HPDE6-E6E7 (cell line): ENCODE data around the gene GNMT.
"Not testable (repeated sequence)": the region's sequence is repeated elsewhere in the genome, so short reads cannot be mapped to it uniquely, and the experiment has no call there.

Experiments
- DNase-seq: peaks from one replicate; pipeline ENCODE4 v3.0.0; 2011; ENCODE audit warnings: missing footprints; ENCODE audit errors: extremely low spot score

GNMT gene

GRCh38 chr6:42974919-42975505 lies 14.5 kb downstream of the GNMT start:
- no peak for DNase-seq

- no peak for DNase-seq
Measured at GRCh38 chr6:42978487-42978838, 17.9 kb downstream of the GNMT start.

- DNase-seq, result peak; percentile 82
Measured at GRCh38 chr6:42978839-42979522, 18.4 kb downstream of the GNMT start, which contains the start of gene PEX6. Gene PEX6, minus strand, starts transcription at chr6:42979181. Its CDS starts 31 bp downstream, at chr6:42979150.

- DNase-seq, result peak; percentile 81
Measured at GRCh38 chr6:42979523-42980177, 19.1 kb downstream of the GNMT start.

- no peak for DNase-seq
Measured at GRCh38 chr6:42981836-42982235, 21.3 kb downstream of the GNMT start.

GRCh38 chr6:42984001-42984923 lies 23.7 kb downstream of the GNMT start, which contains the start of gene PPP2R5D:
Gene PPP2R5D, plus strand, starts transcription at chr6:42984570. Its CDS starts 108 bp downstream, at chr6:42984678.
- peak; percentile 98 for DNase-seq

GRCh38 chr6:42984924-42985475 lies 24.4 kb downstream of the GNMT start:
- no peak for DNase-seq

- no peak for DNase-seq
Measured at GRCh38 chr6:42987533-42988451, 27.2 kb downstream of the GNMT start.

GRCh38 chr6:42988486-42989020 lies 28.0 kb downstream of the GNMT start:
- DNase-seq, result no peak

GRCh38 chr6:42989923-42990322 lies 29.4 kb downstream of the GNMT start:
- DNase-seq, result no peak

GRCh38 chr6:42993445-42993844 lies 32.9 kb downstream of the GNMT start:
- DNase-seq, result no peak

GRCh38 chr6:42996513-42996912 lies 36.0 kb downstream of the GNMT start:
- no peak for DNase-seq

- not testable (repeated sequence) for DNase-seq
Measured at GRCh38 chr6:42998205-42998604, 37.7 kb downstream of the GNMT start.

- no peak for DNase-seq
Measured at GRCh38 chr6:43001843-43002242, 41.3 kb downstream of the GNMT start.

- DNase-seq, result no peak
Measured at GRCh38 chr6:43005844-43006243, 45.3 kb downstream of the GNMT start.

- DNase-seq, result no peak
Measured at GRCh38 chr6:43006251-43006650, 45.7 kb downstream of the GNMT start.

GRCh38 chr6:43007126-43007525 lies 46.6 kb downstream of the GNMT start:
- DNase-seq, result no peak

- DNase-seq, result no peak
Measured at GRCh38 chr6:43009124-43009523, 48.6 kb downstream of the GNMT start.

GRCh38 chr6:43011207-43011606 lies 50.7 kb downstream of the GNMT start:
- DNase-seq, result no peak

- no peak for DNase-seq
Measured at GRCh38 chr6:43012364-43012763, 51.8 kb downstream of the GNMT start.
